Measurements from ENCODE around the gene FRMD8.

DNA sequence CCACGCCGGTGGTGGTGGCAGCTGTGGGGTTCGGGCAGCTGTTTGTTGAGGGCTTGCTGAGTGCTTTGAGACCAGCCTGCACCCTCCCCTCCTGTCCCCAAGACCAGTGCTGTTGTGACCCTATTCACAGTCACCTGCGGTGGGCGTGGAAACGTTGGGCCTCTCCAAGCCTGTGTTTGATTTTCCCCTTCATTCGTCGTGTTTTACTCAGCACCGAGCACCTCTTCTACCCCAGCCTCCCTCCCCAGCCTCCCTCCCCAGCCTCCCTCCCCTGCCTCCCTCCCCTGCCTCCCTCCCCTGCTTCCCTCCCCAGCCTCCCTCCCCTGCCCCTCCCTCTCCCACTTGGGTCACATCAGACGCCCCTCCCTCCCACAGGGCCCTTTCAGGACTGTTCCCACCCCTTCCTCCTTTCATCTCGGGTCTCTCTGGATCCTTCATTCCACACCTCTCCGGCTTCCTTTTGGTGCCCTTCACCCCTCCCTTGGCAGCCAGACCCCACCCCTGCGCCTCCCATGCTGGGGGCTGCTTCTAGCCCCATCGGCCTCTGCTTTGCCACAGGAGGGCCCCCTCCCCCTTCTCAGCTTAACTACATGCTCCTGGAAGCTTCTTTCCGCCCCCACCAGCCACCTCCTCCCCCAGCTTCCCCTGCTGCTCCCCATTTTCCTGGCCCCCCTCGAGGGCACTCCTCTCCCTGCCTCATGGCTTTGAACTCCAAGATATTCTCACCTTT is 14.8 kb downstream of the FRMD8 start:
- TF ChIP-seq RFX5 (IDR thresholded peaks at IDR 0.05; ENCODE audit: low read depth, low read length) (no peak), POLR2A (IDR thresholded peaks at IDR 0.05; ENCODE audit: low read depth, low read length) (no peak)
- TF ChIP-seq, protein P1, sequence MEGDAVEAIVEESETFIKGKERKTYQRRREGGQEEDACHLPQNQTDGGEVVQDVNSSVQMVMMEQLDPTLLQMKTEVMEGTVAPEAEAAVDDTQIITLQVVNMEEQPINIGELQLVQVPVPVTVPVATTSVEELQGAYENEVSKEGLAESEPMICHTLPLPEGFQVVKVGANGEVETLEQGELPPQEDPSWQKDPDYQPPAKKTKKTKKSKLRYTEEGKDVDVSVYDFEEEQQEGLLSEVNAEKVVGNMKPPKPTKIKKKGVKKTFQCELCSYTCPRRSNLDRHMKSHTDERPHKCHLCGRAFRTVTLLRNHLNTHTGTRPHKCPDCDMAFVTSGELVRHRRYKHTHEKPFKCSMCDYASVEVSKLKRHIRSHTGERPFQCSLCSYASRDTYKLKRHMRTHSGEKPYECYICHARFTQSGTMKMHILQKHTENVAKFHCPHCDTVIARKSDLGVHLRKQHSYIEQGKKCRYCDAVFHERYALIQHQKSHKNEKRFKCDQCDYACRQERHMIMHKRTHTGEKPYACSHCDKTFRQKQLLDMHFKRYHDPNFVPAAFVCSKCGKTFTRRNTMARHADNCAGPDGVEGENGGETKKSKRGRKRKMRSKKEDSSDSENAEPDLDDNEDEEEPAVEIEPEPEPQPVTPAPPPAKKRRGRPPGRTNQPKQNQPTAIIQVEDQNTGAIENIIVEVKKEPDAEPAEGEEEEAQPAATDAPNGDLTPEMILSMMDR (conservative IDR thresholded peaks at IDR 0.05; ENCODE audit: low read depth, low read length) = no peak

All from IMR-90 (cell line).